ENCODE data around the gene ATP2C1.
"Not testable (repeated sequence)": the region's sequence is repeated elsewhere in the genome, so short reads cannot be mapped to it uniquely, and the experiment has no call there.

The ATP2C1 gene

GRCh38 chr3:130893376-130894129, at the start of gene ATP2C1:
TSS of gene ATP2C1 (plus strand) at chr3:130894084. CDS start at chr3:130894770, 686 bp downstream.
- peak; percentile 93 for DNase-seq (ENCODE audit: low spot score)

- DNase-seq (ENCODE audit: low spot score): no peak
Measured at GRCh38 chr3:130844462-130844861, 49.4 kb upstream of the ATP2C1 start.

GRCh38 chr3:130846181-130846580, 47.7 kb upstream of the ATP2C1 start:
- no peak for DNase-seq (ENCODE audit: low spot score)

GRCh38 chr3:130849091-130849552, 44.8 kb upstream of the ATP2C1 start:
- peak; percentile 37 for DNase-seq (ENCODE audit: low spot score)

- no peak for DNase-seq (ENCODE audit: low spot score)
Measured at GRCh38 chr3:130850044-130850797, 43.7 kb upstream of the ATP2C1 start.

- DNase-seq (ENCODE audit: low spot score): no peak
Measured at GRCh38 chr3:130850843-130851242, 43.0 kb upstream of the ATP2C1 start.

- no peak for DNase-seq (ENCODE audit: low spot score)
Measured at GRCh38 chr3:130851277-130851676, 42.6 kb upstream of the ATP2C1 start.

GRCh38 chr3:130853581-130853980, 40.3 kb upstream of the ATP2C1 start:
- no peak for DNase-seq (ENCODE audit: low spot score)

GRCh38 chr3:130854208-130854864, 39.5 kb upstream of the ATP2C1 start:
- DNase-seq (ENCODE audit: low spot score): no peak

- DNase-seq (ENCODE audit: low spot score): no peak
Measured at GRCh38 chr3:130857336-130858026, 36.4 kb upstream of the ATP2C1 start.

GRCh38 chr3:130862130-130862529, 31.8 kb upstream of the ATP2C1 start:
- DNase-seq (ENCODE audit: low spot score): not testable (repeated sequence)

GRCh38 chr3:130865489-130865888, 28.4 kb upstream of the ATP2C1 start:
- no peak for DNase-seq (ENCODE audit: low spot score)

- DNase-seq (ENCODE audit: low spot score): no peak
Measured at GRCh38 chr3:130866327-130866726, 27.6 kb upstream of the ATP2C1 start.

- DNase-seq (ENCODE audit: low spot score): no peak
Measured at GRCh38 chr3:130870423-130870822, 23.5 kb upstream of the ATP2C1 start.

- no peak for DNase-seq (ENCODE audit: low spot score)
Measured at GRCh38 chr3:130876594-130876993, 17.3 kb upstream of the ATP2C1 start.

GRCh38 chr3:130878464-130878863, 15.4 kb upstream of the ATP2C1 start:
- no peak for DNase-seq (ENCODE audit: low spot score)

GRCh38 chr3:130889416-130889946, 4.4 kb upstream of the ATP2C1 start:
- no peak for DNase-seq (ENCODE audit: low spot score)

- peak; percentile 61 for DNase-seq (ENCODE audit: low spot score)
Measured at GRCh38 chr3:130892759-130893375, 1.0 kb upstream of the ATP2C1 start.

- DNase-seq (ENCODE audit: low spot score): peak; percentile 52
Measured at GRCh38 chr3:130894130-130894985, 474 bp downstream of the ATP2C1 start.

GRCh38 chr3:130894986-130895280, 1.0 kb downstream of the ATP2C1 start:
- no peak for DNase-seq (ENCODE audit: low spot score)
